GM12874 (cell line): Measurements from ENCODE around the gene RBM15B.

Experiments
- CTCF ChIP-seq: IDR thresholded peaks from 2 replicates; pipeline ENCODE4 v1.5.1; 2011; ENCODE audit warnings: low read depth, mild to moderate bottlenecking, control low read depth, low read length, moderate library complexity; ENCODE audit not compliant: insufficient read depth

RBM15B gene

GRCh38 chr3:51395493-51396213, 4.6 kb downstream of the RBM15B start:
- no peak for TF ChIP-seq CTCF

GRCh38 chr3:51396401-51396800, 5.3 kb downstream of the RBM15B start:
- TF ChIP-seq CTCF, result no peak

GRCh38 chr3:51397392-51397791, 6.3 kb downstream of the RBM15B start:
- no peak for TF ChIP-seq CTCF

- no peak for TF ChIP-seq CTCF
Measured at GRCh38 chr3:51398595-51399310, 7.7 kb downstream of the RBM15B start.

GRCh38 chr3:51400166-51400565, 9.1 kb downstream of the RBM15B start:
- no peak for TF ChIP-seq CTCF

- no peak for TF ChIP-seq CTCF
Measured at GRCh38 chr3:51401735-51402134, 10.7 kb downstream of the RBM15B start.

GRCh38 chr3:51403675-51404074, 12.6 kb downstream of the RBM15B start:
- no peak for TF ChIP-seq CTCF
